Measurements from ENCODE around the gene MTERF4.

DNA sequence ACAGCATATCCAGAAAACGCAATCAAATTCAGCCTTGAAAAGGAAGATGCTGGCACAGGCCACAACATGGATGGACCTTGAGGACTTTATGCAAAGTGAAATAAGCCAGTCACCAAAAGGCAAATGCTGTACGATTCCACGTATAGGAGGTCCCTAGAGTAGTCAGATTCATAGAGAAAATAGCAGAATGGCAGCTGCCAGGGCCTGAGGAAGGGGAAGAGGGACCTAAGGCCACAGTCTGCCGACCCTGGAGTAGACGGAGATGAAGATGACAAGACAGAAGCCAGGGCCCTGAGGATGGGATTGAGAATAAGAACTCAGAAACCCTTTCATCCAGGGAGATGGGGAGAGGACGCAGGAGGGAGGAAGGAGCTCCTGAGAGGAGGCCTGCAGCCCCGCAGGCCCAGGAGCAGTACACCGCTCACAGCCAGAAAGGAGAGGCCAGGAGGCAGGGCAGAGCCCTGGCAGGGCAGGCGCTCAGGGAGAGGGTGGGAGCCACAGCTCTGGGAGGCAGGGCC is 8.1 kb upstream of the MTERF4 start:
- no peak for TF ChIP-seq POLR2A (IDR thresholded peaks at IDR 0.05)
- TF ChIP-seq, protein P1, sequence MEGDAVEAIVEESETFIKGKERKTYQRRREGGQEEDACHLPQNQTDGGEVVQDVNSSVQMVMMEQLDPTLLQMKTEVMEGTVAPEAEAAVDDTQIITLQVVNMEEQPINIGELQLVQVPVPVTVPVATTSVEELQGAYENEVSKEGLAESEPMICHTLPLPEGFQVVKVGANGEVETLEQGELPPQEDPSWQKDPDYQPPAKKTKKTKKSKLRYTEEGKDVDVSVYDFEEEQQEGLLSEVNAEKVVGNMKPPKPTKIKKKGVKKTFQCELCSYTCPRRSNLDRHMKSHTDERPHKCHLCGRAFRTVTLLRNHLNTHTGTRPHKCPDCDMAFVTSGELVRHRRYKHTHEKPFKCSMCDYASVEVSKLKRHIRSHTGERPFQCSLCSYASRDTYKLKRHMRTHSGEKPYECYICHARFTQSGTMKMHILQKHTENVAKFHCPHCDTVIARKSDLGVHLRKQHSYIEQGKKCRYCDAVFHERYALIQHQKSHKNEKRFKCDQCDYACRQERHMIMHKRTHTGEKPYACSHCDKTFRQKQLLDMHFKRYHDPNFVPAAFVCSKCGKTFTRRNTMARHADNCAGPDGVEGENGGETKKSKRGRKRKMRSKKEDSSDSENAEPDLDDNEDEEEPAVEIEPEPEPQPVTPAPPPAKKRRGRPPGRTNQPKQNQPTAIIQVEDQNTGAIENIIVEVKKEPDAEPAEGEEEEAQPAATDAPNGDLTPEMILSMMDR (IDR thresholded peaks at IDR 0.05) = no peak
